D721Med (cell line): ENCODE data around the gene TNFRSF14.

Experiments used
- DNase-seq: peaks from one replicate; pipeline ENCODE4 v3.0.0; 2011; ENCODE audit warnings: low spot score; ENCODE audit not compliant: insufficient read length
- FAIRE-seq: peaks from 2 replicates; lab custom pipeline; 2011; peaks lifted over from hg19 to GRCh38; lab: Jason Lieb, UNC
- CTCF ChIP-seq: IDR thresholded peaks from 2 replicates; pipeline ENCODE4 v1.5.1; 2012; ENCODE audit warnings: mild to moderate bottlenecking, control low read depth; ENCODE audit not compliant: insufficient read depth; ENCODE audit errors: missing control alignments

TNFRSF14 gene

GRCh38 chr1:2512862-2513421 lies 43.2 kb upstream of the TNFRSF14 start:
- FAIRE-seq = no peak
- TF ChIP-seq CTCF = no peak

DNA sequence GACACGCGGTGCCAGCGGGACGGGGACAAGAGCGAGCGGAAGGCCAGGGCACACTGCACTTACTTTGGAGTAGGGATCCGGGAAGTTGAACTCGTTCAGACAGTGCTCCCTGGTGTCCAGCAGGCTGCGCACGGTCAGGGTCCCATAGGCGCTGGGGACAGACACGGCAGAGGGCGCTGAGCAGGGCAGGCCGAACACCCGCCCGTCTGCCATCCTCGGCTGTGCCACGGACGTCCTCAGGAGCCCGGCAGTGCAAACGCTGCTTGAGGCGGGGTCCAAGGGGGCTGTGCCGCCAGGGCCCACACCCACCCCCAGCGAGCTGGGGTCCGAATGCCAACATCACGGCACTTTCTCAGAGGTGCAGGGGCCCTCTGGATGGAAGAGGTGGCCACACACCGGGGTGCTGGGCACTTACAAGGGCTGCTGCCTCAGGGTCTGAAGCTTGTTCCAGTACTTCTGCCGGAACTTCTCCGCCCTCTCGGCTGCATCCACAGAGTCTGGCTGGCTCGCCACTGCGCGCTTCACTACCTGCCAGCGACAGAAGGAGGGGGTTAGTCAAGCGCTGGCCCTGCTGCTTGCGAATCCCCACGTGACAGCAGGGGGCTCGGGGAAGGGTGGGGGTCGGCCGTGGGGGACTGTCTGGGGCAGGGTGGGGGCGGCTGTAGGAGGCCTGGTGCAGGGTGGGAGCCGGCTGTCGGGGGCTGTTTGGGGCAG lies 42.1 kb upstream of the TNFRSF14 start:
- no peak for FAIRE-seq
- no peak for TF ChIP-seq CTCF
- no peak for DNase-seq

More at GRCh38 chr1:2512862-2513421, 43.2 kb upstream of the TNFRSF14 start:
- DNase-seq = no peak

DNA sequence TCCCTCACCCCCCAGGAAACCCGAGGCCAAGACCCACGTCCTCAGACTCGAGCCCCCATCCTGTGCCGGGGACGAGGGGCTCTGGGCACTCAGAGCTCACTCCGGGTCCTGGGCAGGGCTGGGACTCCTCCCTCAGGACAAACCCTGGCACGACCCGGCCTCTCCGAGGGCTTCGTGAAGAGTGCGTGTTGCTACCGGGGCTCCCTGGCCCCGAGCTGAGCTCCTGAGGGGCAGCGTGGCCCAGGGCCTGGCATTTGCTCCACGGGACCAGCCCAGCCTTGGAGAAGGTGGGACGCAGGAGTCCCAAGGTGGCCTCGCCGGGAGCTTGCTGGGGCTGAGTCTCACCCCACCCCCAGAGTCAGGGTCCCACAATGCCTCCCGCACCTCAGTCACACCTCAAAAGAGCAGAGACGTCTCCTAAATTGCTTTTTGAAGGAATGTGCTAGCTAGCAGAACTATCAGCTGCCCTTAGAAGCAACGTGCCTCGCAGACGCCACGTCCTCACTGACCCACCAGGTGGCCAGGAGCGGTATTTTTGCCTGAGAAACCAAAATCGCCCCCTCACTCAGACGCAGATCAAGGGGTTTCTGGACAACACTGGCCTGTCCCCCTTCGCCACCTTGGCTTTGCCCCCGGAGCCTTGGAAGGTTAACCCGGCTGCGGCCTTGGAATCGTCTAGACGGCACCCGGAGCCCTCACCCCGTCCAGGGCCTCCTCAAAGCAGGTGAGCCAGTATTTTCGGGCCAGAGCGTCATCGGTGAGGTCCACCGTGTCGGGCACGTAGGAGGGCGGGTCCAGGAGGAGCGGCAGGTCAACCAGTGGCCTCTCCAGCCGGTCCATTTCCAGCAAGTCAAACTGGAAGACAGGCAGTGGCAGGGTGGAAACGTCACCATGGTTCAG lies 41.1 kb upstream of the TNFRSF14 start:
- FAIRE-seq (no peak), DNase-seq (no peak)
- no peak for TF ChIP-seq CTCF

DNA sequence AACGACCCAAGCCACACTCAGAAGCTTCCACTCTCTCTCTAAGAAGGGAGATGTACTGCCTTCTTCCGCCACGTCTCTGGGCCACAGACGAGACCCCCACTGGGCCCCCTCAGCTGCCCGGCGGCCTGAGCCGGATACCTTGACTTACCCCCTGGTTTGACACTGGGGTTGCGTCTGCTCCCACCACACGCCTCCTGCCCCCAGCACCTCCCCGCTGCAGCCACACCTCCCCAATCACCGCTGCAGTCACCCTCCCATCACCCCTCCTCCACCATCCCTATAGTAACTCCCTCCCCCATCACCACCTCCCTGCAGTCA lies 40.4 kb upstream of the TNFRSF14 start:
- TF ChIP-seq CTCF = no peak
- FAIRE-seq (no peak), DNase-seq (no peak)

- FAIRE-seq (no peak), DNase-seq (no peak)
- TF ChIP-seq CTCF = no peak
Observed at GRCh38 chr1:2516124-2516523, 40.0 kb upstream of the TNFRSF14 start.

GRCh38 chr1:2516946-2517345 lies 39.2 kb upstream of the TNFRSF14 start:
- no peak for TF ChIP-seq CTCF
- FAIRE-seq = no peak

More at GRCh38 chr1:2516946-2517345, 39.2 kb upstream of the TNFRSF14 start:
- DNase-seq = no peak
